SK-N-MC (cell line): ENCODE results near the gene HYCC1.

Source experiments
- EZH2 ChIP-seq: fragments of 200-600 bp; sonication (generic); IDR thresholded peaks from one replicate; pipeline ENCODE4 v1.6.1; 2017; ENCODE audit warnings: antibody characterized with exemption
- FOXP2 ChIP-seq: optimal IDR thresholded peaks from 2 replicates; pipeline ENCODE3; 2011; ENCODE audit warnings: mild to moderate bottlenecking, moderate library complexity; ENCODE audit not compliant: insufficient read depth; ENCODE audit errors: extremely low read length, control extremely low read depth
- POLR2AphosphoS5 ChIP-seq: IDR thresholded peaks from 2 replicates; pipeline ENCODE4 v1.6.1; 2012; ENCODE audit warnings: mild to moderate bottlenecking, low read depth, low read length, borderline replicate concordance

GRCh38 chr7:22997871-22998518 is 15.9 kb downstream of the HYCC1 start:
- TF ChIP-seq POLR2AphosphoS5 (no peak), EZH2 (no peak), FOXP2 (no peak)
